Measurements from ENCODE around the gene MAPT.
"Not testable (repeated sequence)": the region's sequence is repeated elsewhere in the genome, so short reads cannot be mapped to it uniquely, and the experiment has no call there.

MAPT gene

GRCh38 chr17:45894022-45894784, at the start of gene MAPT:
MAPT (plus strand) TSS chr17:45894554; CDS start chr17:45962338, 67,784 bp downstream.
- DNase-seq: peak; percentile 96

- DNase-seq: no peak
Measured at GRCh38 chr17:45844695-45845375, 49.5 kb upstream of the MAPT start, which contains the start of gene SPPL2C. SPPL2C (plus strand) TSS chr17:45844881; CDS start chr17:45844907, 26 bp downstream.

GRCh38 chr17:45845376-45846185, 48.8 kb upstream of the MAPT start:
- DNase-seq: no peak

GRCh38 chr17:45846223-45846622, 48.1 kb upstream of the MAPT start:
- DNase-seq: no peak

GRCh38 chr17:45846646-45847045, 47.7 kb upstream of the MAPT start:
- DNase-seq: no peak

GRCh38 chr17:45847101-45847500, 47.3 kb upstream of the MAPT start:
- no peak for DNase-seq

- no peak for DNase-seq
Measured at GRCh38 chr17:45847747-45848146, 46.6 kb upstream of the MAPT start.

GRCh38 chr17:45848405-45848804, 45.9 kb upstream of the MAPT start:
- no peak for DNase-seq

- DNase-seq: no peak
Measured at GRCh38 chr17:45848868-45849535, 45.4 kb upstream of the MAPT start.

- no peak for DNase-seq
Measured at GRCh38 chr17:45849536-45849990, 44.8 kb upstream of the MAPT start.

- no peak for DNase-seq
Measured at GRCh38 chr17:45850011-45850410, 44.3 kb upstream of the MAPT start.

- DNase-seq: no peak
Measured at GRCh38 chr17:45850468-45850867, 43.9 kb upstream of the MAPT start.

GRCh38 chr17:45851022-45851421, 43.3 kb upstream of the MAPT start:
- no peak for DNase-seq

GRCh38 chr17:45851464-45851863, 42.9 kb upstream of the MAPT start:
- no peak for DNase-seq

- DNase-seq: no peak
Measured at GRCh38 chr17:45851873-45852272, 42.5 kb upstream of the MAPT start.

- no peak for DNase-seq
Measured at GRCh38 chr17:45852535-45853297, 41.6 kb upstream of the MAPT start.

- DNase-seq: no peak
Measured at GRCh38 chr17:45854209-45854608, 40.1 kb upstream of the MAPT start.

- DNase-seq: no peak
Measured at GRCh38 chr17:45855691-45856336, 38.5 kb upstream of the MAPT start.

GRCh38 chr17:45857977-45858708, 36.2 kb upstream of the MAPT start:
- no peak for DNase-seq

- no peak for DNase-seq
Measured at GRCh38 chr17:45861165-45861564, 33.2 kb upstream of the MAPT start.

GRCh38 chr17:45862127-45862526, 32.2 kb upstream of the MAPT start:
- not testable (repeated sequence) for DNase-seq
